ENCODE measurements around the gene HCRTR1. TPM values are rescaled to one million over a fixed set of nuclear protein-coding genes. Genes with fewer than 3 reads are reported as not detected.

Gene HCRTR1
- total RNA-seq, 1 donor from 2014 or later: not detected

DNA sequence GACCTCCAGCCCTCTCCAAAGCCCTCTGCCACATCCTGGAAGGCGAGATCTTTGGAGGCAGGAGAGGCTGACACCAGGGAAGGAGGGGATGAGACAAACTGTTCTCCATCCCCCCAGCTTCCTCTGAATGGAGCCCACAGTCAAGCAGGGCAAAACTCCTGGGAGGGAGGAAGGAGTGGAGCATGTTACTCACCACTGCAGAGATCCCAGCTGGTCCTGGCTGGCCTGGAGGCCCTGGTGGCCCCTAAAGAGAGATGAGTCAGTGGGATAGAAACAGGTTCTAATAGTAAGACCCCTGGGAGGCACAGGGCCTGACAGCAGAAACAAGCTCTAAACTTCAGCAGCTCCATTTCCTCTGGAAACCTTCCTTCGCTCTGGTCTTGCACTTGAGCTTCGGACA, 41.2 kb downstream of the HCRTR1 start:
- H3K4me3 Mint-ChIP-seq: no peak overlapping the region
- TF ChIP-seq, protein P1, sequence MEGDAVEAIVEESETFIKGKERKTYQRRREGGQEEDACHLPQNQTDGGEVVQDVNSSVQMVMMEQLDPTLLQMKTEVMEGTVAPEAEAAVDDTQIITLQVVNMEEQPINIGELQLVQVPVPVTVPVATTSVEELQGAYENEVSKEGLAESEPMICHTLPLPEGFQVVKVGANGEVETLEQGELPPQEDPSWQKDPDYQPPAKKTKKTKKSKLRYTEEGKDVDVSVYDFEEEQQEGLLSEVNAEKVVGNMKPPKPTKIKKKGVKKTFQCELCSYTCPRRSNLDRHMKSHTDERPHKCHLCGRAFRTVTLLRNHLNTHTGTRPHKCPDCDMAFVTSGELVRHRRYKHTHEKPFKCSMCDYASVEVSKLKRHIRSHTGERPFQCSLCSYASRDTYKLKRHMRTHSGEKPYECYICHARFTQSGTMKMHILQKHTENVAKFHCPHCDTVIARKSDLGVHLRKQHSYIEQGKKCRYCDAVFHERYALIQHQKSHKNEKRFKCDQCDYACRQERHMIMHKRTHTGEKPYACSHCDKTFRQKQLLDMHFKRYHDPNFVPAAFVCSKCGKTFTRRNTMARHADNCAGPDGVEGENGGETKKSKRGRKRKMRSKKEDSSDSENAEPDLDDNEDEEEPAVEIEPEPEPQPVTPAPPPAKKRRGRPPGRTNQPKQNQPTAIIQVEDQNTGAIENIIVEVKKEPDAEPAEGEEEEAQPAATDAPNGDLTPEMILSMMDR (conservative IDR thresholded peaks at IDR 0.05): no peak
- H3K27ac Mint-ChIP-seq (ENCODE audit: unreplicated experiment): peak overlapping the region; percentile 50
- DNase-seq (ENCODE audit: low read depth, low spot score): no peak
- H3K27me3 Mint-ChIP-seq (ENCODE audit: low read depth): peaks cover 3% of the 10 kb centered on the region
- no peaks in the 10 kb centered on the region for H3K9me3 Mint-ChIP-seq
- H3K36me3 Mint-ChIP-seq (ENCODE audit: low read depth): no peaks in the 10 kb centered on the region
- no peaks in the 10 kb centered on the region for H3K4me1 Mint-ChIP-seq

DNA sequence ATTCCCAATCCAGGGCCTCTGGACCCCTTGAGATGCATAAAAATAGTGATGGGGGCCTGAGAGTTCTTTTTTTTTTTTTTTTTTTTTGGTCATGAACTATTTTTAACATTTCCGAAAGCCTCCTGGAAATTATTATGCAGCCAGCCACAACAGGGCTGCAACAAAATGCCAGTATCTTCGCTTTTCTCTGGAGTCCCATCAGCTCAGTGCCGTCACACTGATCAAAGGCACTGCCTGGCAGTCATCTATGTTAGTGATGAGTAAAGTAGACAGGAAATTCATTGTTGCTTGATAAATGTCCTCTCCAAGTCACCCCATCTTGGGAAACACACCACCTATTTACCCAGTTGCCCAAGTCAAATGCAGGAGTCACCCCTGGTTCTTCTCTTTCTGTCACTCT, 42.4 kb downstream of the HCRTR1 start:
- peaks cover 5% of the 10 kb centered on the region for H3K27me3 Mint-ChIP-seq (ENCODE audit: low read depth)
- H3K36me3 Mint-ChIP-seq (ENCODE audit: low read depth): no peaks in the 10 kb centered on the region
- DNase-seq (ENCODE audit: low read depth, low spot score): no peak
- TF ChIP-seq, protein P1 (conservative IDR thresholded peaks at IDR 0.05): no peak
- no peaks in the 10 kb centered on the region for H3K9me3 Mint-ChIP-seq
- no peaks in the 10 kb centered on the region for H3K4me1 Mint-ChIP-seq
- H3K4me3 Mint-ChIP-seq: no peak overlapping the region
- H3K27ac Mint-ChIP-seq (ENCODE audit: unreplicated experiment): no peak overlapping the region

DNA sequence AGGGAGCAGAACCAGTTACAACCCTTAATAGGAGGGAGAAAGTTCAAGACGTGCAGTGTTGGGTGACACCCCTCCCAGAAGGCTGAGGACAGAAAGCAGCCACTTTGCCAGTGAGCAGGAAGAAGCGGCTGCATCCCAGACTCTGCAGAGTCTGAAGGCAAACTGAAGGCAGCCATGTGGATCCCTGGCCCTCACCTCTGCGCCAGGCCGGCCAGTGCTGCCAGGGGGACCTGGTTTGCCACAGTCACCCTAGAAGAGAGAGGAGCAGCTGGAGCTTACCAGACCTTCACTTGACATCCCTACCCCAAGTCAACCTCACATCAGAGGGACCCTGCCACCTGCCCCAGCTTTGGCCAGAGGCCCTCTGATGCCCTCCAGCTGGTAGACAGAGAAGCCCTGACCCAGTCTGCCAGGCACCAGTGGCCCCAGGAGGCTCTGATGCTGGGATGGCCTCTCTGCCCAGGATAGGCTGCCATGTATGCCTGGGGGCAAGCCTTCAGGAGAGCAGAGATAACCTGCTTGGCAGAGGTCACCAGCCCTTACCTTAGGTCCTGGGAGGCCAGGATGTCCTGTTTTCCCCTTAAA, 43.5 kb downstream of the HCRTR1 start:
- H3K4me1 Mint-ChIP-seq: no peaks in the 10 kb centered on the region
- TF ChIP-seq, protein P1 (conservative IDR thresholded peaks at IDR 0.05): no peak
- H3K36me3 Mint-ChIP-seq (ENCODE audit: low read depth): no peaks in the 10 kb centered on the region
- no peak overlapping the region for H3K27ac Mint-ChIP-seq (ENCODE audit: unreplicated experiment)
- no peak overlapping the region for H3K4me3 Mint-ChIP-seq
- no peaks in the 10 kb centered on the region for H3K9me3 Mint-ChIP-seq
- no peak for DNase-seq (ENCODE audit: low read depth, low spot score)
- peaks cover 3% of the 10 kb centered on the region for H3K27me3 Mint-ChIP-seq (ENCODE audit: low read depth)

DNA sequence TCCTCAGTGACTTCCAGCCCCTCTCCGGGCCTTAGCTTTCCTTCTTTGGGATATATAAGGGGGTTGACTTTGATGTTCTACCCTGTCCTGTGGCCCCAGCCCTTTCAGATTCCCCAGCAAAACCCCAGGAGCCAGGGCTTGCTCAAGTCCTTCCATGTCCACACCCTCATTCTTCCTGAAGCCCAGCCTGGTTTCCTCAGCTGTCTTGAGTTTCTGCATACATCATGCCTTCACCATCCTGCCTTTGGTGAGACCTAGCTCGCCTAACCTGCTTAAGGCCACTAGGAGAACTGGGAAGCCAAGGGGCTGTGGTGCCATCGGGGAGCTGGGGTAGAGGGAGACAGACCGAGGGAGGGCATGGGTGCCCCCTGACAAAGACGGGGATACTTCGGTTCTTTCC, 44.4 kb downstream of the HCRTR1 start:
- Mint-ChIP-seq H3K4me3 (no peak overlapping the region), H3K4me1 (no peaks in the 10 kb centered on the region), H3K27me3 (ENCODE audit: low read depth) (peaks cover 3% of the 10 kb centered on the region), H3K9me3 (no peaks in the 10 kb centered on the region), H3K27ac (ENCODE audit: unreplicated experiment) (no peak overlapping the region), H3K36me3 (ENCODE audit: low read depth) (no peaks in the 10 kb centered on the region)
- TF ChIP-seq, protein P1 (conservative IDR thresholded peaks at IDR 0.05): no peak
- DNase-seq (ENCODE audit: low read depth, low spot score): no peak

DNA sequence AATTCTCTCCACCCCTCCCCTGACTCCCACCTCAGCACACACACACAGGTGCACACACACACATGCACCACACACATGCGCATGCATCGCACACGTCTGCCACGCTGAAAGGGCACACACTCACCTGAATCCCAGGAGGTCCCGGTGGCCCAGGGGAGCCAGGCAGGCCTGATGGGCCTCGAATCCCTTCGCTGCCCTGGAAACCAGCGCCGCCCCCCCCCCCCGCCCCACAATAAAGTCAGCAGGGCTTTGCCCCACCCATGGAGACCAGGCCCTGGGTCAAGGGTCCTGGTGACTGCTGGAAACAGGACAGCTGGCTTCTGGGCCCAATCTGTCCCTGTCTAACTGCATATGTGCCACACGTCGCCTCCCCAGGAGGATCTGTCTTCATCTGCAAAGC, 45.0 kb downstream of the HCRTR1 start:
- Mint-ChIP-seq H3K4me1 (no peaks in the 10 kb centered on the region), H3K27me3 (ENCODE audit: low read depth) (peaks cover 3% of the 10 kb centered on the region), H3K9me3 (no peaks in the 10 kb centered on the region), H3K36me3 (ENCODE audit: low read depth) (no peaks in the 10 kb centered on the region), H3K27ac (ENCODE audit: unreplicated experiment) (no peak overlapping the region), H3K4me3 (no peak overlapping the region)
- TF ChIP-seq, protein P1 (conservative IDR thresholded peaks at IDR 0.05): no peak
- no peak for DNase-seq (ENCODE audit: low read depth, low spot score)

Data from neural crest cell (in vitro differentiated cells).